Neutrophil (primary cell): ENCODE measurements around the gene LRRC45.

ENCODE experiments used
- H3K27ac ChIP-seq: fragments of 200-600 bp; sonication (generic); 2 replicates; pipeline ENCODE4 v1.5.1; 2016; ENCODE audit warnings: mild to moderate bottlenecking, moderate library complexity
- H3K27me3 ChIP-seq: fragments of 200-600 bp; sonication (generic); 2 replicates; pipeline ENCODE4 v1.6.0; 2016; ENCODE audit warnings: mild to moderate bottlenecking
- H3K36me3 ChIP-seq: fragments of 200-600 bp; sonication (generic); 2 replicates; pipeline ENCODE4 v1.5.1; 2017
- H3K4me1 ChIP-seq, 2 experiments: fragments of 200-600 bp in 1 of 2; sonication (generic) in 1 of 2; 1 replicate in 1 of 2; 2 replicates in 1 of 2; pipeline versions ENCODE4 v1.5.1 to v1.6.1; 2013 to 2016; ENCODE audit warnings: low read depth in 1 of 2, low read length in 1 of 2, mild to moderate bottlenecking in 1 of 2, moderate library complexity in 1 of 2; ENCODE audit not compliant: control insufficient read depth in 1 of 2, insufficient read depth in 1 of 2
- H3K4me3 ChIP-seq, 2 experiments: fragments of 200-600 bp in 1 of 2; sonication (generic) in 1 of 2; 1 replicate in 1 of 2; 2 replicates in 1 of 2; pipeline ENCODE4 v1.5.1; 2013 to 2016; ENCODE audit warnings: low read depth in 1 of 2, low read length in 1 of 2, mild to moderate bottlenecking in 1 of 2, moderate library complexity in 1 of 2
- H3K9me3 ChIP-seq: fragments of 200-600 bp; sonication (generic); 2 replicates; pipeline ENCODE4 v1.5.1; 2016
- TF ChIP-seq, protein P1 (sequence below): fragments of 200-600 bp; sonication (generic); IDR thresholded peaks from 2 replicates; pipeline ENCODE4 v1.5.1; 2016; ENCODE audit warnings: antibody characterized with exemption

The LRRC45 gene

DNA sequence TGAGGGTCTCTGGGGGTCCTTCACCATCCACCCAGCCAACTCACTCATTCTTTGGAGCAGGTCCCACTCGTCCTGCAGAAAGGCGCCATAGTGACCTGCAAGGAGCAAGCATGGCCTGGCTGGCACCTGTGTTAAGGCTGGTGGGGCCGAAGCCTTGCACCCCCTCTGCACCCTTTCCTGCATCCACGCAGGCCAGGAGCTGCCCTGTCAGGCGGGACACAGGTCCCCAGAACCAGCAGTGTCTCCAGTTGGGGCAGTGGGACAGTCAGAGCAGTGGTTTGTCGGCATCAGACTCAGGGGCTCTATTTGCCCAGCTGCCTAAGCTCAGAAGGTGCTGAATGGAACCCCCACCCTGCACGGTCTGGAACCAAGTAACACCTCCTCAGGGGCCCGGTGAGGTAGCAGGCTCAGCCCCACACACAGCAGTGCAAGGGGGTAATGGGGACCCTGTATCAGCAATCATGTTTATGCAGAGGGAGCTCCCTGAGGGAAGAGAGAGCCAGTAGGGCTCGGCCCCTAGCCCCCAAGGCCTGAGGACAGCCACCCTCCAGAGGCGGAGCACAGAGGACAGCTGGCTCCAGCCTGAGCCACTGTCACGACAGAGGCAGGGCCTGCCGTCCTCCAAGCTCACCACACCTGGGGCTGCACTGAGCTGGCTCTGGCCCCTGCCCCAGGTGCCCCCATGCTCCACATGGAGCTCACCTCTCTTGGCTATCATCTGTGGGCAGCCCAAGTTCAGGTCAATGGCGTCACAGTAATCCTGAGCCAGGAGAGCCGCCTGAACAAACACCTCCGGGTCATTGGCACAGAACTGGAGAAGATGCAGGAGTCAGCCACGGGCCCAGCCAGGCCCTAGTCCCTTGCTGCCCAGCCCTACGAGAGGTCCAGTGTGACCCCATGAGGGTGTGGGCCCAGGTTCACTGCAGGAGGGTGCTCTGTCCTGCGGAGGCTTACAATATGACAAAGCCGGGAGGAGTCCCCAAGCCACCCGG is 40.6 kb downstream of the LRRC45 start:
- Histone ChIP-seq H3K4me1 (peaks cover 16% of the 10 kb centered on the region in 2 experiments), H3K36me3 (peaks cover 49% of the 10 kb centered on the region)
- TF ChIP-seq, protein P1, sequence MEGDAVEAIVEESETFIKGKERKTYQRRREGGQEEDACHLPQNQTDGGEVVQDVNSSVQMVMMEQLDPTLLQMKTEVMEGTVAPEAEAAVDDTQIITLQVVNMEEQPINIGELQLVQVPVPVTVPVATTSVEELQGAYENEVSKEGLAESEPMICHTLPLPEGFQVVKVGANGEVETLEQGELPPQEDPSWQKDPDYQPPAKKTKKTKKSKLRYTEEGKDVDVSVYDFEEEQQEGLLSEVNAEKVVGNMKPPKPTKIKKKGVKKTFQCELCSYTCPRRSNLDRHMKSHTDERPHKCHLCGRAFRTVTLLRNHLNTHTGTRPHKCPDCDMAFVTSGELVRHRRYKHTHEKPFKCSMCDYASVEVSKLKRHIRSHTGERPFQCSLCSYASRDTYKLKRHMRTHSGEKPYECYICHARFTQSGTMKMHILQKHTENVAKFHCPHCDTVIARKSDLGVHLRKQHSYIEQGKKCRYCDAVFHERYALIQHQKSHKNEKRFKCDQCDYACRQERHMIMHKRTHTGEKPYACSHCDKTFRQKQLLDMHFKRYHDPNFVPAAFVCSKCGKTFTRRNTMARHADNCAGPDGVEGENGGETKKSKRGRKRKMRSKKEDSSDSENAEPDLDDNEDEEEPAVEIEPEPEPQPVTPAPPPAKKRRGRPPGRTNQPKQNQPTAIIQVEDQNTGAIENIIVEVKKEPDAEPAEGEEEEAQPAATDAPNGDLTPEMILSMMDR = no peak

DNA sequence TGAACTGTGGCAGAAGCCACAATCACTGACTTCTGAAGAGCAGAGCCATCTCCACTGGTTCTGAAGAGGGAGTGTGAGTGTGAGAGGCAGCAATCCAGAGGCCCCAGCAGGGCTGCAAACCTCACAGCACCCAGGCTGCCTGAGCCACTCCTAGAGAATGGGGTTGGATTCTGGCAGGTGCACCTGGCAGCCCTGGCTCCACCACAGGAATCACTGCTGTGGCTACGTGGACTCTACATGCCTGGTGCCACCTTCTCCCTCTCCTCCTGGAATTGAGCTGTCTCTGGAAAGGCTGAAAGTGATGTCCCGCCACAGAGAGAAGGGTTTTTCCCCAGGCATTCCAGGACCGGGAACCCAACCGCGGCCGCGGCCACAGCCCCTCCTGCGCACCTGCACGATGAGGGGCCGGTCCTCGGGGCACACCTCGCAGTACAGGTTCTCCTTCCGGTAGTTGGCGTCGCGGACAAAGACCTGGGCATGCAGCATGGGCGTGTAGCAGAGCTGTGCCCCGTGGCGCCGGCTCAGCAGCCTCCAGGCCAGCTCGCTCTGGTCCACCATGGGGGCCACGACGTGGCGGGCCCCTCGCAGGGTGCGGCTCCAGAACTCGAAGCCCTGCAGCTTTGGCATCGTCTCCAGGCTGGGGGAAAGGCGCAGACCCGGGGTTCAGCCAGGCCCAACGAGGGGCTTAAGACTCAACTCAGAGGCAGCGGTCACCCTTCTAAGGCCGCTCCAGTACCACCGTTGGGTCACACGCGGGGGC is 41.5 kb downstream of the LRRC45 start:
- Histone ChIP-seq H3K27me3 (no peaks in the 10 kb centered on the region), H3K36me3 (peaks cover 40% of the 10 kb centered on the region), H3K4me1 (peaks cover 16% of the 10 kb centered on the region in 2 experiments), H3K27ac (no peak overlapping the region), H3K9me3 (no peaks in the 10 kb centered on the region), H3K4me3 (peak overlapping the region; percentile 64 to 71)
- TF ChIP-seq, protein P1 = no peak

More for the DNA sequence above, 40.6 kb downstream of the LRRC45 start:
- no peaks in the 10 kb centered on the region for H3K9me3 ChIP-seq
- no peaks in the 10 kb centered on the region for H3K27me3 ChIP-seq
- H3K4me3 ChIP-seq = no peak overlapping the region
- H3K27ac ChIP-seq = no peak overlapping the region

DNA sequence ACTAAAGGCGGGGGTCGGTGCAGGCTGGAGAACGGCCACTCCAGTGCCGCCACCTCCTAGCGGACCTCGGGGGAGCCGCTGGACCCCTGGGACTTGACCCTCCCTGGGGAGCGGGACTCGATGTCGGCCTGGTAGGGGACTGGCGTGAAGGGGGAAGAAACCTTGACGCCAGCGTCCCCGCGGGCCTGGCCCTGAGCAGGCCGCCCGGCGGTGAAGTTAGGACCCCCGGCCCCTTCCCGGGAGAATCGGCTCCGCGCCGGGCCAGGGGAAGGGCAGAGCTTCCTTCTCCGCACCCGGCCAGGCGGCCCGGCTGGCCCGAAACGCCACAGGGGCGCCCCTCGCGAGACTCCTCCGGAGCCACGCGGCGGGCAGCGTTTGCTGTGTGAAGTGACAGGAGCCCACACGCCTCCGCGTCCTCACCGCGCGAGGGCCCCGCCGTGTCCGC is 42.1 kb downstream of the LRRC45 start:
- Histone ChIP-seq H3K27ac (peak overlapping the region; percentile 53), H3K9me3 (no peaks in the 10 kb centered on the region), H3K4me1 (peaks cover 16% of the 10 kb centered on the region in 2 experiments), H3K27me3 (no peaks in the 10 kb centered on the region), H3K4me3 (peak overlapping the region; percentile 64 to 71), H3K36me3 (peaks cover 34% of the 10 kb centered on the region)
- TF ChIP-seq, protein P1 = no peak

DNA sequence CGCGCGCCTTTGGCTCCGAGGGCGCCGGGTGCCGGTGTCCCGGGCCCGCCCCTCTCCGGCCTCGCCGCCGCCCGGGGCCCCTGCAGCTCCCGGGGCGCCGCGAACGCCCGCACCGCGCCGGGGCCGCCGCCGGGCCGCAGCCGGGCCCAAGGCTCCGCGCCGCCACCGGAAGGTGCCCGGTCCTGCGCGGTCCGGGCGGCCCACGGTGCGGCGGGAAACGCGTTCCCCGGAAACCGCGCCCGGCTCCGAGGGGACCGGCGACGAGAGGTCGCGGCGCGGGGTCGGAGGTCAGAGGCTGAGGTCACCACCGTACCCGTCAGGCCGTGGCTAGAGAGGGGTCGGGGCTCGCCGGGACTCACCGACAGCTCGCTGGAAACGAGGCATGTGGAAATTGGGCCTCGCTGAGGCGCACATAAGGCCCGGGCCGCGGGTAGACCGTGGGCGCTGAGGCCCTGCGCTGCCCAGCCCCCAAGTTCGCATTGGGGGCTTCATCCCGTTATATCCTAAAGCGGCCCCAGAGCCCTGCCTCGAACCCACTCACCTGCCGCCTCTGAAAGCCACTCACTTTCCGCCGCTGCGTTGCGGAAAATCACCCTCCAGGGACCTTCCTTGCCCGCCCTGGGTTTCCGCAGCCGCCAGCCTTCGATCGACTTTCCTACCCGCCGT is 42.7 kb downstream of the LRRC45 start, which contains the start of gene DUS1L:
Gene DUS1L, minus strand, starts transcription at position 167 of the 666 bp plus-strand sequence. CDS start 745 bp downstream, outside the sequence.
- H3K4me1 ChIP-seq = peaks cover 16% of the 10 kb centered on the region in 2 experiments
- peak within 1 kb of the TSS; percentile 64 to 71 for H3K4me3 ChIP-seq
- peak within 1 kb of the TSS; percentile 53 for H3K27ac ChIP-seq
- peaks cover 28% of the 10 kb centered on the region for H3K36me3 ChIP-seq
- no peaks in the 10 kb centered on the region for H3K9me3 ChIP-seq
- TF ChIP-seq, protein P1 = no peak
- peaks cover under 1% of the 10 kb centered on the region for H3K27me3 ChIP-seq

DNA sequence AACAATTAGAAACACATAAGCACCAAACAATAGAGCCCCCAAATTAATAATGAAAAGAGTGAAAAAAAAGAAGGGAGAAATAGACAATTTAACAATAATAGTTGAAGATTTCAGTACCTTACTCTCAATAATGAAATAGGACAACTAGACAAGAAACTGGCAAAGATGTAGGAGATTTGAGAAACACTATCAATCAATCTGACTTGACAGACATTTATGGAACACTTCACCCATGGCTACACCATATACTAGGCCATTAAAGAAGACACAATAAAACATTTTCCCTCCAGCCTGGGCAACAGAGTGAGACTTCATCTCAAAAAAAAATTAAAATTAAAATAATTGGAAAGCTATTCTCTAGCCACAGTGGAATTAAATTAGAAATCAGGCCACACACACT is 47.5 kb downstream of the LRRC45 start:
- Histone ChIP-seq H3K36me3 (no peaks in the 10 kb centered on the region), H3K27me3 (peaks cover 3% of the 10 kb centered on the region), H3K4me1 (peaks cover 4% of the 10 kb centered on the region in 2 experiments), H3K27ac (no peak overlapping the region), H3K9me3 (no peaks in the 10 kb centered on the region), H3K4me3 (no peak overlapping the region)
- TF ChIP-seq, protein P1 = no peak
